ENCODE measurements around the gene GMPR. TPM values are rescaled to one million over a fixed set of nuclear protein-coding genes. Genes with fewer than 3 reads are reported as not detected.
A peak's percentile ranks its signal among the peaks of the same experiment; 100 is the strongest.
"Not testable (repeated sequence)": the region's sequence is repeated elsewhere in the genome, so short reads cannot be mapped to it uniquely, and the experiment has no call there.

The GMPR gene
- polyA plus RNA-seq, 1 donor, result 3.2 TPM

- H3K9me3 ChIP-seq (ENCODE audit: control insufficient read depth, low read depth, low read length), result no peaks in the 10 kb centered on the region
- WGBS (ENCODE audit: insufficient coverage, low lambda C conversion rate), result no CpG with 5 or more reads among the region's 8 CpGs
- no peak overlapping the region for H3K4me3 ChIP-seq (ENCODE audit: low read length)
- H3K27ac ChIP-seq (ENCODE audit: low read length), result no peak overlapping the region
- no peaks in the 10 kb centered on the region for H3K36me3 ChIP-seq (ENCODE audit: control insufficient read depth, insufficient read depth, low read length)
- H3K27me3 ChIP-seq (ENCODE audit: control insufficient read depth, insufficient read depth, low read length), result peaks cover 11% of the 10 kb centered on the region
- no peak for DNase-seq
- peaks cover 3% of the 10 kb centered on the region for H3K4me1 ChIP-seq (ENCODE audit: control insufficient read depth, insufficient read depth, low read length)
Measured at GRCh38 chr6:16224409-16224808, 14.0 kb upstream of the GMPR start.

DNA sequence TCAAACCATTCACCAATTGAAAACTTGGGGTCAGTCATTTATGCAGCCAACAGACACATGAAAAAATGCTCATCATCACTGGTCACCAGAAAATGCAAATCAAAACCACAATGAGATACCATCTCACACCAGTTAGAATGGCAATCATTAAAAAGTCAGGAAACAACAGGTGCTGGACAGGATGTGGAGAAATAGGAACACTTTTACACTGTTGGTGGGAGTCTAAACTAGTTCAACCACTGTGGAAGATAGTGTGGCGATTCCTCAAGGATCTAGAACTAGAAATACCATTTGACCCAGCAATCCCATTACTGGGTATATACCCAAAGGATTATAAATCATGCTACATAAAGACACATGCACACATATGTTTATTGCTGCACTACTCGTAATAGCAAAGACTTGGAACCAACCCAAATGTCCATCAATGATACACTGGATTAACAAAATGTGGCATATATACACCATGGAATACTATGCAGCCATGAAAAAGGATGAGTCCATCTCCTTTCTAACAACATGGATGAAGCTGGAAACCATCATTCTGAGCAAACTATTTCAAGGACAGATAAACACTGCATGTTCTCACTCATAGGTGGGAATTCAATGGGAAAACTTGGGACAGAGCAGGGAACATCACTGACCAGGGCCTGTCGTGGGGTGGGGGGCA is 13.2 kb upstream of the GMPR start:
- not testable (repeated sequence) for H3K4me3 ChIP-seq (ENCODE audit: low read length); H3K9me3 ChIP-seq (ENCODE audit: control insufficient read depth, low read depth, low read length); H3K4me1 ChIP-seq (ENCODE audit: control insufficient read depth, insufficient read depth, low read length); DNase-seq; H3K27ac ChIP-seq (ENCODE audit: low read length); H3K36me3 ChIP-seq (ENCODE audit: control insufficient read depth, insufficient read depth, low read length)
- WGBS (ENCODE audit: insufficient coverage, low lambda C conversion rate), result no CpG with 5 or more reads among the region's 3 CpGs
- H3K27me3 ChIP-seq (ENCODE audit: control insufficient read depth, insufficient read depth, low read length), result peaks cover 12% of the 10 kb centered on the region

GRCh38 chr6:16226117-16227047 is 12.0 kb upstream of the GMPR start:
- not testable (repeated sequence) for H3K27ac ChIP-seq (ENCODE audit: low read length); DNase-seq; H3K36me3 ChIP-seq (ENCODE audit: control insufficient read depth, insufficient read depth, low read length); H3K4me1 ChIP-seq (ENCODE audit: control insufficient read depth, insufficient read depth, low read length); H3K9me3 ChIP-seq (ENCODE audit: control insufficient read depth, low read depth, low read length); H3K4me3 ChIP-seq (ENCODE audit: low read length)
- no CpG with 5 or more reads among the region's 23 CpGs for WGBS (ENCODE audit: insufficient coverage, low lambda C conversion rate)
- H3K27me3 ChIP-seq (ENCODE audit: control insufficient read depth, insufficient read depth, low read length), result peaks cover 22% of the 10 kb centered on the region

DNA sequence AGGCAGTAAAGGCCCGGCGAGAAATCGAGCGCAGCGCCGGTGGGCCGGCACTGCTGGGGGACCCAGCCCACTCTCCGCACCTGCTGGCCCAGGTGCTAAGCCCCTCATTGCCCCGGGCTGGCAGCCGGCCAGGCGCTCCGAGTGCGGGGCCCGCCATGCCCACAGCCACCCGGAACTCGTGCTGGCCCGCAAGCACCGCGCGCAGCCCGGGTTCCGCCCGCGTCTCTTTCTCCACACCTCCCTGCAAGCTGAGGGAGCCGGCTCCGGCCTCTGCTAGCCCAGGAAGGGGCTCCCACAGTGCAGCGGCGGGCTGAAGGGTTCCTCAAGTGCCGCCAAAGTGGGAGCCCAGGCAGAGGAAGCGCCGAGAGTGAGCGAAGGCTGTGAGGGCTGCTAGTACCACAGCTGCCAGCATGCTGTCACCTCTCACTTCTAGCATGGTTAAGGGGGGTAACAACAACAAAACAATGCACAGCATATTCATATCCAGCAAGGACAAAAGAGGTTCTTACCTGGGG is 11.3 kb upstream of the GMPR start:
- no peaks in the 10 kb centered on the region for H3K36me3 ChIP-seq (ENCODE audit: control insufficient read depth, insufficient read depth, low read length)
- no peak overlapping the region for H3K4me3 ChIP-seq (ENCODE audit: low read length)
- peaks cover 3% of the 10 kb centered on the region for H3K4me1 ChIP-seq (ENCODE audit: control insufficient read depth, insufficient read depth, low read length)
- no CpG with 5 or more reads among the region's 32 CpGs for WGBS (ENCODE audit: insufficient coverage, low lambda C conversion rate)
- no peak for DNase-seq
- peaks cover 23% of the 10 kb centered on the region for H3K27me3 ChIP-seq (ENCODE audit: control insufficient read depth, insufficient read depth, low read length)
- no peak overlapping the region for H3K27ac ChIP-seq (ENCODE audit: low read length)
- no peaks in the 10 kb centered on the region for H3K9me3 ChIP-seq (ENCODE audit: control insufficient read depth, low read depth, low read length)

DNA sequence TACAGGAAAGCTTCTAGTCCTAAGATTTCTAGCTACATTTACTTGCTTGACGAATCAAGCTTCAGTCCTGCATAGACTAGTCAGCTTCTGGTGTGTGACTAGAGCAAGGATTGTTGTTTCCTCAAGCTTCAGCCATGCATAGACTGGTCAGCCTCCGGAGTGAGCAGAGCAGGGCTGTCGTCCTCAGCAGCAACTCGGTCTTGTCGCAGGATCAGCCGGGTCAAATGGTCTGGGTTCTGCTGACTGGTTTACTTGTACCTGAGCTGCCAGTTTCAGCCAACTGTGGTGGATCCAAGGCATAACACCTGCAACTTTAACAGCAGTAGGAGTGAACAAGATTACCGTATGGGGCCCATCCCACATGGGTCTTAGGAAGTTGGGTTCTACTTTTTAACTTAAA is 10.8 kb upstream of the GMPR start:
- DNase-seq, result no peak
- Histone ChIP-seq H3K4me1 (ENCODE audit: control insufficient read depth, insufficient read depth, low read length) (peaks cover 3% of the 10 kb centered on the region), H3K27me3 (ENCODE audit: control insufficient read depth, insufficient read depth, low read length) (peaks cover 23% of the 10 kb centered on the region), H3K9me3 (ENCODE audit: control insufficient read depth, low read depth, low read length) (no peaks in the 10 kb centered on the region), H3K27ac (ENCODE audit: low read length) (no peak overlapping the region), H3K4me3 (ENCODE audit: low read length) (no peak overlapping the region), H3K36me3 (ENCODE audit: control insufficient read depth, insufficient read depth, low read length) (no peaks in the 10 kb centered on the region)
- WGBS (ENCODE audit: insufficient coverage, low lambda C conversion rate), result no CpG with 5 or more reads among the region's 7 CpGs

DNA sequence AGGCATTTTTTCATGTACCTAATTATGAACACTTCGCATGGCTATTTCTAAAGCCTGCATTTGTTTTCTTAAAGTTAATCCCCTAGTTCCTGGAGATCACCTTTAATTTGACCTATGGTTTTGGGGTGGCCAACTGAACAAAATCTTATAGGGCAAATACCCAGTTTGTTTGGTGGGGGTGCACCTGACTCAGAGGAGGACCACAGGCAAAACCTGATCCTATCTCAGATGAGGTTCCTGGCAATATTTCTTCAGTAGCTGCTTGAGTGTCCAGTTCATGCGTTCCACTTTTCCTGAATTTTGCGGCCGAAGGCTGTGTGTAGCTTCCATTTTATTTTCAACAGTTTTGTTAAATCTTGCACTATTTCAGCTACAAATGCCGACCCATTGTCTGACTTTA is 10.3 kb upstream of the GMPR start:
- no peak overlapping the region for H3K4me3 ChIP-seq (ENCODE audit: low read length)
- no peak for DNase-seq
- 83% methylated on average over 1 of the region's 5 CpGs for WGBS (ENCODE audit: insufficient coverage, low lambda C conversion rate)
- H3K4me1 ChIP-seq (ENCODE audit: control insufficient read depth, insufficient read depth, low read length), result peaks cover 3% of the 10 kb centered on the region
- peaks cover 23% of the 10 kb centered on the region for H3K27me3 ChIP-seq (ENCODE audit: control insufficient read depth, insufficient read depth, low read length)
- no peaks in the 10 kb centered on the region for H3K36me3 ChIP-seq (ENCODE audit: control insufficient read depth, insufficient read depth, low read length)
- H3K27ac ChIP-seq (ENCODE audit: low read length), result no peak overlapping the region
- H3K9me3 ChIP-seq (ENCODE audit: control insufficient read depth, low read depth, low read length), result no peaks in the 10 kb centered on the region

GRCh38 chr6:16228709-16229665 is 9.4 kb upstream of the GMPR start:
- DNase-seq, result no peak

GRCh38 chr6:16229700-16230099 is 8.7 kb upstream of the GMPR start:
- WGBS (ENCODE audit: insufficient coverage, low lambda C conversion rate), result no CpG with 5 or more reads among the region's 6 CpGs
- DNase-seq, result no peak
- Histone ChIP-seq H3K36me3 (ENCODE audit: control insufficient read depth, insufficient read depth, low read length) (no peaks in the 10 kb centered on the region), H3K27ac (ENCODE audit: low read length) (no peak overlapping the region), H3K4me3 (ENCODE audit: low read length) (no peak overlapping the region), H3K27me3 (ENCODE audit: control insufficient read depth, insufficient read depth, low read length) (peaks cover 23% of the 10 kb centered on the region), H3K9me3 (ENCODE audit: control insufficient read depth, low read depth, low read length) (no peaks in the 10 kb centered on the region), H3K4me1 (ENCODE audit: control insufficient read depth, insufficient read depth, low read length) (peaks cover 3% of the 10 kb centered on the region)

More at GRCh38 chr6:16228709-16229665, 9.4 kb upstream of the GMPR start:
- Histone ChIP-seq H3K27ac (ENCODE audit: low read length) (no peak overlapping the region), H3K9me3 (ENCODE audit: control insufficient read depth, low read depth, low read length) (no peaks in the 10 kb centered on the region), H3K4me3 (ENCODE audit: low read length) (peak overlapping the region; percentile 16), H3K27me3 (ENCODE audit: control insufficient read depth, insufficient read depth, low read length) (peaks cover 23% of the 10 kb centered on the region), H3K36me3 (ENCODE audit: control insufficient read depth, insufficient read depth, low read length) (no peaks in the 10 kb centered on the region), H3K4me1 (ENCODE audit: control insufficient read depth, insufficient read depth, low read length) (peaks cover 3% of the 10 kb centered on the region)
- WGBS (ENCODE audit: insufficient coverage, low lambda C conversion rate), result 22% methylated on average over 8 of the region's 20 CpGs

GRCh38 chr6:16230953-16231352 is 7.4 kb upstream of the GMPR start:
- Histone ChIP-seq H3K4me3 (ENCODE audit: low read length) (no peak overlapping the region), H3K27me3 (ENCODE audit: control insufficient read depth, insufficient read depth, low read length) (peaks cover 23% of the 10 kb centered on the region), H3K9me3 (ENCODE audit: control insufficient read depth, low read depth, low read length) (no peaks in the 10 kb centered on the region), H3K4me1 (ENCODE audit: control insufficient read depth, insufficient read depth, low read length) (peaks cover 3% of the 10 kb centered on the region), H3K27ac (ENCODE audit: low read length) (no peak overlapping the region), H3K36me3 (ENCODE audit: control insufficient read depth, insufficient read depth, low read length) (no peaks in the 10 kb centered on the region)
- DNase-seq, result no peak
- WGBS (ENCODE audit: insufficient coverage, low lambda C conversion rate), result 90% methylated on average over 2 of the region's 9 CpGs

- peaks cover 5% of the 10 kb centered on the region for H3K4me1 ChIP-seq (ENCODE audit: control insufficient read depth, insufficient read depth, low read length)
- H3K9me3 ChIP-seq (ENCODE audit: control insufficient read depth, low read depth, low read length), result no peaks in the 10 kb centered on the region
- WGBS (ENCODE audit: insufficient coverage, low lambda C conversion rate), result 100% methylated on average over 1 of the region's 5 CpGs
- no peaks in the 10 kb centered on the region for H3K36me3 ChIP-seq (ENCODE audit: control insufficient read depth, insufficient read depth, low read length)
- no peak overlapping the region for H3K27ac ChIP-seq (ENCODE audit: low read length)
- H3K27me3 ChIP-seq (ENCODE audit: control insufficient read depth, insufficient read depth, low read length), result peaks cover 23% of the 10 kb centered on the region
- no peak overlapping the region for H3K4me3 ChIP-seq (ENCODE audit: low read length)
- no peak for DNase-seq
Measured at GRCh38 chr6:16232086-16232485, 6.3 kb upstream of the GMPR start.

Data from large intestine (tissue), 3 donors.